ENCODE results near the gene STARD7. TPM values are rescaled to one million over a fixed set of nuclear protein-coding genes. Genes with fewer than 3 reads are reported as not detected.

STARD7 gene
- total and polyA plus RNA-seq, 4 donors: 42.9 to 120 (median 59.7) TPM

GRCh38 chr2:96251721-96252292, 43.2 kb upstream of the STARD7 start:
- H3K9me3 ChIP-seq (ENCODE audit: control insufficient read depth in 4 of 4, low read length in 3 of 4): no peaks in the 10 kb centered on the region
- peaks cover 9 to 25% (median 21%) of the 10 kb centered on the region in 4 donors for H3K36me3 ChIP-seq (ENCODE audit: control insufficient read depth in 4 of 4, insufficient read depth in 3 of 4, low read depth in 1 of 4, low read length in 3 of 4)
- no peaks in the 10 kb centered on the region for H3K27me3 ChIP-seq (ENCODE audit: control insufficient read depth in 4 of 4, insufficient read depth in 4 of 4, low read length in 3 of 4)
- 70% methylated on average over 6 of the region's 6 CpGs for whole genome bisulfite sequencing
- no peak overlapping the region for H3K27ac ChIP-seq (ENCODE audit: low read depth in 1 of 2, low read length in 2 of 2)
- peaks cover 0 to 23% (median 16%) of the 10 kb centered on the region in 4 donors for H3K4me1 ChIP-seq (ENCODE audit: control insufficient read depth in 4 of 4, insufficient read depth in 4 of 4, low read length in 3 of 4)
- no peak overlapping the region for H3K4me3 ChIP-seq (ENCODE audit: low read depth in 1 of 3, low read length in 3 of 3)
- DNase-seq (ENCODE audit: low spot score): no peak
- TF ChIP-seq ZBTB33 (IDR thresholded peaks at IDR 0.05) (no peak), CTCF (IDR thresholded peaks at IDR 0.05; ENCODE audit: low read depth, low read length, missing input control) (no peak), SP1 (IDR thresholded peaks at IDR 0.05) (peak; percentile 30), NR2F2 (IDR thresholded peaks at IDR 0.05) (peak; percentile 29), RXRA (IDR thresholded peaks at IDR 0.05) (peak; percentile 64 to 70)
- H3K9ac ChIP-seq (ENCODE audit: low read depth in 1 of 2, low read length in 2 of 2): no peak overlapping the region

- no peak overlapping the region for H3K4me3 ChIP-seq (ENCODE audit: low read depth in 1 of 3, low read length in 3 of 3)
- no peak for DNase-seq (ENCODE audit: low spot score)
- 91% methylated on average over 6 of the region's 6 CpGs for WGBS
- no peak overlapping the region for H3K27ac ChIP-seq (ENCODE audit: low read depth in 1 of 2, low read length in 2 of 2)
- peaks cover 0 to 24% (median 16%) of the 10 kb centered on the region in 4 donors for H3K4me1 ChIP-seq (ENCODE audit: control insufficient read depth in 4 of 4, insufficient read depth in 4 of 4, low read length in 3 of 4)
- no peak overlapping the region for H3K9ac ChIP-seq (ENCODE audit: low read depth in 1 of 2, low read length in 2 of 2)
- TF ChIP-seq RXRA (IDR thresholded peaks at IDR 0.05) (no peak), RAD21 (IDR thresholded peaks at IDR 0.05) (no peak), ZBTB33 (IDR thresholded peaks at IDR 0.05) (no peak), FOXA2 (IDR thresholded peaks at IDR 0.05) (no peak)
- no peaks in the 10 kb centered on the region for H3K9me3 ChIP-seq (ENCODE audit: control insufficient read depth in 4 of 4, low read length in 3 of 4)
- H3K27me3 ChIP-seq (ENCODE audit: control insufficient read depth in 4 of 4, insufficient read depth in 4 of 4, low read length in 3 of 4): no peaks in the 10 kb centered on the region
- H3K36me3 ChIP-seq (ENCODE audit: control insufficient read depth in 4 of 4, insufficient read depth in 3 of 4, low read depth in 1 of 4, low read length in 3 of 4): peaks cover 9 to 25% (median 18%) of the 10 kb centered on the region in 4 donors
These were observed 41.6 kb upstream of the STARD7 start for GRCh38 chr2:96250188-96250587.

GRCh38 chr2:96249654-96250053, 41.0 kb upstream of the STARD7 start:
- Histone ChIP-seq H3K9ac (ENCODE audit: low read depth in 1 of 2, low read length in 2 of 2) (no peak overlapping the region), H3K4me1 (ENCODE audit: control insufficient read depth in 4 of 4, insufficient read depth in 4 of 4, low read length in 3 of 4) (peaks cover 0 to 24% (median 16%) of the 10 kb centered on the region in 4 donors), H3K27ac (ENCODE audit: low read depth in 1 of 2, low read length in 2 of 2) (no peak overlapping the region), H3K27me3 (ENCODE audit: control insufficient read depth in 4 of 4, insufficient read depth in 4 of 4, low read length in 3 of 4) (no peaks in the 10 kb centered on the region), H3K4me3 (ENCODE audit: low read depth in 1 of 3, low read length in 3 of 3) (no peak overlapping the region), H3K36me3 (ENCODE audit: control insufficient read depth in 4 of 4, insufficient read depth in 3 of 4, low read depth in 1 of 4, low read length in 3 of 4) (peaks cover 9 to 25% (median 16%) of the 10 kb centered on the region in 4 donors), H3K9me3 (ENCODE audit: control insufficient read depth in 4 of 4, low read length in 3 of 4) (no peaks in the 10 kb centered on the region)
- WGBS: 92% methylated on average over 9 of the region's 9 CpGs
- DNase-seq (ENCODE audit: low spot score): no peak
- no peak for TF ChIP-seq FOXA1 (IDR thresholded peaks at IDR 0.05)
- no peak for TF ChIP-seq SP1 (IDR thresholded peaks at IDR 0.05)
- TF ChIP-seq RXRA (IDR thresholded peaks at IDR 0.05): no peak
- TF ChIP-seq EGR1 (IDR thresholded peaks at IDR 0.05; ENCODE audit: low read depth in 2 of 2): no peak
- no peak for TF ChIP-seq JUND (IDR thresholded peaks at IDR 0.05)
- no peak for TF ChIP-seq YY1 (IDR thresholded peaks at IDR 0.05)
- no peak for TF ChIP-seq TAF1 (conservative IDR thresholded peaks at IDR 0.05)
- no peak for TF ChIP-seq FOXA2 (IDR thresholded peaks at IDR 0.05)
- TF ChIP-seq MAX (IDR thresholded peaks at IDR 0.05): no peak
- no peak for TF ChIP-seq RAD21 (IDR thresholded peaks at IDR 0.05)
- TF ChIP-seq CTCF (IDR thresholded peaks at IDR 0.05; ENCODE audit: low read depth, low read length, missing input control): no peak
- TF ChIP-seq ATF3 (IDR thresholded peaks at IDR 0.05): no peak
- no peak for TF ChIP-seq NR2F2 (IDR thresholded peaks at IDR 0.05)

All from liver (tissue), 9 donors.